ACC112 (cell line): Measurements from ENCODE around the gene UGT1A6.

Experiments
- H2AFZ ChIP-seq: fragments of 200-600 bp; sonication (generic); one replicate; pipeline ENCODE4 v1.6.0; 2017; ENCODE audit warnings: antibody characterized with exemption, low read length; ENCODE audit not compliant: unreplicated experiment
- H3K27ac ChIP-seq: fragments of 200-600 bp; sonication (generic); 2 replicates; pipeline ENCODE4 v1.5.1; 2014; ENCODE audit warnings: low read depth, mild to moderate bottlenecking, antibody characterized with exemption, low read length, moderate library complexity
- H3K27me3 ChIP-seq: fragments of 200-600 bp; sonication (generic); 2 replicates; pipeline ENCODE4 v1.6.1; 2014; ENCODE audit warnings: mild to moderate bottlenecking, antibody characterized with exemption, low read length, moderate library complexity, mixed read lengths; ENCODE audit not compliant: insufficient read depth
- H3K36me3 ChIP-seq: fragments of 200-600 bp; sonication (generic); 2 replicates; pipeline ENCODE4 v1.6.1; 2016; ENCODE audit warnings: mild to moderate bottlenecking, antibody characterized with exemption, low read length, moderate library complexity, mixed read lengths; ENCODE audit not compliant: insufficient read depth
- H3K4me1 ChIP-seq: fragments of 200-600 bp; sonication (generic); one replicate; pipeline ENCODE4 v1.6.1; 2016; ENCODE audit warnings: low read length, mixed read lengths; ENCODE audit not compliant: insufficient read depth, unreplicated experiment, control insufficient read depth
- H3K4me3 ChIP-seq: fragments of 200-600 bp; sonication (generic); 2 replicates; pipeline ENCODE4 v1.5.1; 2014; ENCODE audit warnings: mild to moderate bottlenecking, low read depth, low read length
- H3K79me2 ChIP-seq: fragments of 200-600 bp; sonication (generic); one replicate; pipeline ENCODE4 v1.6.0; 2016; ENCODE audit warnings: low read length; ENCODE audit not compliant: control insufficient read depth, unreplicated experiment, insufficient read depth

The UGT1A6 gene

GRCh38 chr2:233813236-233814055, 120.8 kb downstream of the UGT1A6 start:
- H3K4me1 ChIP-seq = peaks cover 4% of the 10 kb centered on the region
- no peak overlapping the region for H3K4me3 ChIP-seq
- H3K79me2 ChIP-seq = no peaks in the 10 kb centered on the region
- no peak overlapping the region for H3K27ac ChIP-seq
- H3K27me3 ChIP-seq = peaks cover 41% of the 10 kb centered on the region
- H2AFZ ChIP-seq = no peak overlapping the region
- no peaks in the 10 kb centered on the region for H3K36me3 ChIP-seq

DNA sequence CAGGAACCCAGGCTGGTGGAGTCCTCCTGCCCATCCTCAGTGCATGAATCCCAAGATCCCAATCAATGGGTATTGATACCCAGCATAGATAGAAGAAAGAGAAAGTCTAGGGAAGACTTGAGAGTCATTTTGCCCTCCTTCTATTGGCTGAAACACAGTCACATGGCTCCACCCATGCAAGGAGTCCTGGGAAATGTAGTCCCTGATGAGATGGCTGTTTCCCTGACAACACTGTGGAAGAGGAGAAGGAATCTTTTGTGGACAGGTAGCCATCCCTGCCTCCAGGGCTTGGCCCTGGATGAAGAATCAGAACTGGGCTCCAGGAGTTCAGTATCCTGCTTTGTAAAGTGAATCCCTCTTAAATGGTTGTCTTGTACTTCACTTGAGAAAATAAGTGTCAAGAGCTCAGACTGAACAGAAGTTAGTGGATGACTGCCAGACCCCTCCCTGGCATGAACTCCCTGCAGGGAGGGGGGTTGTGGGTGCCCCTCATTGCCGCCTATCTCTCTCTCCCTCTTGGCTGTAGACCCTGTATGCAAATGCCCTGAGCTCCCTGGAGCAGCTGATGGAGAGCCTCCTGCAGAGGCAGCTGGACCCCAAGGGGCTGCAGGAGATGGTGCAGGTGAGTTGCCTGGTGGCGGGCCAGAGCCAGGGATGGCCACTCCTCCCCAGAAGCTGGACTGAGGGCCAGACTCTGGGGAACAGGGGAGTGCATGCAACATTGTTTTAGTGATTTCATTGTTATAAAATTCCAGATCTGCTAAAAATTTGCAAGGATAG, 121.6 kb downstream of the UGT1A6 start:
- H3K79me2 ChIP-seq = no peaks in the 10 kb centered on the region
- H3K4me3 ChIP-seq = no peak overlapping the region
- no peaks in the 10 kb centered on the region for H3K36me3 ChIP-seq
- H2AFZ ChIP-seq = no peak overlapping the region
- no peak overlapping the region for H3K27ac ChIP-seq
- H3K27me3 ChIP-seq = peaks cover 33% of the 10 kb centered on the region
- peaks cover 4% of the 10 kb centered on the region for H3K4me1 ChIP-seq

DNA sequence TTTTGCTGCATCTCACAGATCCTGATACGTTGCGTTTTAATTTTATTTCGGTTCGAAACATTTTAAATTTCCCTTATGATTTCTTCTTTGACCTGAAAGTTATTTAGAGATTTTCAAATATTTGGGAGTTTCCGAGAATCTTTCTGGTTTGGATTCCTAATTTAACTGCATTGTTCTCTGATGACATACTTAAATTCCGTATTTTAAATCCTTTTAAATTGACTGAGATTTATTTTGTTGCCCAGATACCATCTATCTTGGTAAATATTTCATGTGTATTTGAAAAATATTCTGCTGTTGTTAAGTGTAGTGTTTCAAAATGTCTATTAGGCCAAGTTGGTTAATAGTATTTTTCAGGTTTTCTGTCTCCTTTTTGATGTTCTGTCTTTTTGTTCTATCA, 123.2 kb downstream of the UGT1A6 start:
- Histone ChIP-seq H3K4me1 (peaks cover 4% of the 10 kb centered on the region), H3K4me3 (no peak overlapping the region), H2AFZ (no peak overlapping the region), H3K79me2 (no peaks in the 10 kb centered on the region), H3K27ac (no peak overlapping the region), H3K27me3 (peaks cover 18% of the 10 kb centered on the region), H3K36me3 (no peaks in the 10 kb centered on the region)

DNA sequence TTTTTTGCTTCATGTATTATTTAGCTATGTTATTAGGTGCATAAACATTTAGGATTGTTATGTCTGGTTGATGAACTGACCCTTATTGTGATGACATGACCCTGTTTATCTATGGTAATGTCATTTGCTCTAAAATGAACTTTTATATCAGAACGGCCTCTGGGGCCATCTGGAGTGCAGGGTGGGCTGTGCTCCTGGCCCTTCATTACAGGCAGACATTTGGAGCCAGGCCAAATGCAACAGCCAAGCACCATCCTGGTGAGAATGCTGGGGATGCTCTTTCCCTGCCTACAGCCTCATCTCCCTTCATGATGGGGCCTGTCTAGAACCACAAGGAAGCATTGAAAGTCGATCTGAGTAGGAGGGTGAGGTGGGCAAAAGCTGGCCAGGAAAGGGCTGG, 123.6 kb downstream of the UGT1A6 start:
- H3K4me1 ChIP-seq = peaks cover 4% of the 10 kb centered on the region
- H3K27me3 ChIP-seq = peaks cover 14% of the 10 kb centered on the region; the same call in 1 of the 2 replicates
- no peak overlapping the region for H3K27ac ChIP-seq
- no peak overlapping the region for H2AFZ ChIP-seq
- no peaks in the 10 kb centered on the region for H3K79me2 ChIP-seq
- no peak overlapping the region for H3K4me3 ChIP-seq
- H3K36me3 ChIP-seq = no peaks in the 10 kb centered on the region

DNA sequence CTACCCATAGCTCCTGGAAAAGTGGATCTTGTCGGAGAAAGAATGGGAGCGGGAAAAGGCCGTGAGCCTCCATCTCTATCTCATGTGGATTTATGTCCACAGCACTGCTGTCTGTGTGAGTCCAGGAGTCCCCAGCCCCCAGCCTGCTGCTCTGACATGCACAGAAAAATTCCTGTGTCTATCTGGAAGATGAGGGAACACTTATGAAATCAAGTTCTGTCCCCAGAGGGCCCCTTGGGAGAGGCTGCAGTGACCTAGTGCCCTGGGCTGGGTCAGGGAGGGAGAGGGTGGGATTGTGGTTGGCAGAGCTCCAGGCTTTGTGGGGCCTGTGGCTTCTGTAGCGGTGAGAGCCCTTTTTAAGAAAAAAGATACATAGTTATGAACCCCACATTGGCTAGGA, 124.1 kb downstream of the UGT1A6 start:
- Histone ChIP-seq H2AFZ (no peak overlapping the region), H3K4me1 (peaks cover 4% of the 10 kb centered on the region), H3K27me3 (peaks cover 11% of the 10 kb centered on the region; the same call in 1 of the 2 replicates), H3K4me3 (no peak overlapping the region), H3K79me2 (no peaks in the 10 kb centered on the region), H3K36me3 (no peaks in the 10 kb centered on the region), H3K27ac (no peak overlapping the region)

DNA sequence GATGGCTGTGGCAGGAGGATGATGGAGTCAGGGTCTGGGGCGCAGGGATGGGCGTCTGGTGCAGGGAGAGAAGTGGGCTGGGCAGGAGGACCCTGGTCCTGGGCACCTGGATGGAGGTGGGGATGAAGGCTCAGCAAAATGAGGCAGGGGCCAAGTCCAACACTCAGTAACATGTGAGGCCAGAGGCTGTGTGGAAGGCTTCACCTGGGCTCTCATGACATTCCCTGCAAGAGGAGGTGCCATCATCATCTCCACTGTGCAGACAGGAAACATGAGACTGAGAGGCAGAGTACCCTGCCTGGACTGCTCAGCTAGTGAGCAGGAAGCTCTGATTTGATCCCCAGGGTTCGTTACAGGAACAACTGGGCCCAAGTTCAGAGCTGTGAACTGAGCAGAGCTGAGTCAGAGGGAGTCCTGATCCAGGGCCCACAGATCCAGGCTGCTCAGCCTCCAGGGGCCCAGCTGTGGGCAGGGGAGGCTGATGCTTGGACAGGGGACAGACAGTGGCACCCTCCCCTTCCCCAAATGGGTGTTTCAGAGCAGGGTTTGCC, 124.7 kb downstream of the UGT1A6 start:
- Histone ChIP-seq H3K79me2 (no peaks in the 10 kb centered on the region), H3K36me3 (no peaks in the 10 kb centered on the region), H3K27me3 (peaks cover 9% of the 10 kb centered on the region; the same call in 1 of the 2 replicates), H2AFZ (no peak overlapping the region), H3K27ac (no peak overlapping the region), H3K4me1 (peaks cover 4% of the 10 kb centered on the region), H3K4me3 (no peak overlapping the region)

GRCh38 chr2:233817995-233818638, 125.4 kb downstream of the UGT1A6 start:
- peaks cover 2% of the 10 kb centered on the region; the same call in 1 of the 2 replicates for H3K27me3 ChIP-seq
- H3K36me3 ChIP-seq = no peaks in the 10 kb centered on the region
- H3K4me3 ChIP-seq = no peak overlapping the region
- peaks cover 4% of the 10 kb centered on the region for H3K4me1 ChIP-seq
- no peak overlapping the region for H3K27ac ChIP-seq
- H2AFZ ChIP-seq = no peak overlapping the region
- no peaks in the 10 kb centered on the region for H3K79me2 ChIP-seq

- H3K27me3 ChIP-seq = no peaks in the 10 kb centered on the region; the same call in 1 of the 2 replicates
- no peak overlapping the region for H3K4me3 ChIP-seq
- H3K4me1 ChIP-seq = peaks cover 4% of the 10 kb centered on the region
- H3K36me3 ChIP-seq = no peaks in the 10 kb centered on the region
- no peak overlapping the region for H2AFZ ChIP-seq
- no peak overlapping the region for H3K27ac ChIP-seq
- H3K79me2 ChIP-seq = no peaks in the 10 kb centered on the region
These were observed 126.2 kb downstream of the UGT1A6 start for GRCh38 chr2:233818639-233819621.

GRCh38 chr2:233819884-233820773, 127.4 kb downstream of the UGT1A6 start:
- Histone ChIP-seq H3K27me3 (no peaks in the 10 kb centered on the region; the same call in 1 of the 2 replicates), H3K36me3 (no peaks in the 10 kb centered on the region), H3K4me3 (no peak overlapping the region), H3K27ac (no peak overlapping the region), H3K79me2 (no peaks in the 10 kb centered on the region), H3K4me1 (peaks cover 4% of the 10 kb centered on the region), H2AFZ (no peak overlapping the region)
